ENCODE data around the gene YEATS4. TPM values are rescaled to one million over a fixed set of nuclear protein-coding genes. Genes with fewer than 3 reads are reported as not detected.
A peak's percentile ranks its signal among the peaks of the same experiment; 100 is the strongest.

YEATS4 gene
- total RNA-seq, 2 experiments from 2014 or later = 52.3 to 53.5 TPM

- CTCF ChIA-PET = no interaction called here
- H3K27ac Mint-ChIP-seq = no peak overlapping the region
- intact Hi-C loops (cut with micrococcal nuclease) = no loop called here
- H3K27me3 Mint-ChIP-seq (ENCODE audit: low read depth) = no peaks in the 10 kb centered on the region
- peaks cover 29% of the 10 kb centered on the region for H3K36me3 Mint-ChIP-seq (ENCODE audit: low read depth)
- no peak overlapping the region for H3K4me3 Mint-ChIP-seq
- no peak for DNase-seq
- peaks cover 4% of the 10 kb centered on the region for H3K9me3 Mint-ChIP-seq
- H3K4me1 Mint-ChIP-seq (ENCODE audit: low read depth) = no peaks in the 10 kb centered on the region
Measured at GRCh38 chr12:69397978-69398377, 38.4 kb downstream of the YEATS4 start.

- Mint-ChIP-seq H3K27me3 (ENCODE audit: low read depth) (no peaks in the 10 kb centered on the region), H3K4me3 (no peak overlapping the region), H3K27ac (no peak overlapping the region), H3K9me3 (no peaks in the 10 kb centered on the region), H3K4me1 (ENCODE audit: low read depth) (no peaks in the 10 kb centered on the region), H3K36me3 (ENCODE audit: low read depth) (peaks cover 12% of the 10 kb centered on the region)
- CTCF ChIA-PET = interaction anchor here (1.2 to 1.4 kb wide), 2 partner anchors 169 to 246 kb away, joined by 3 read pairs; no protein-coding TSS in a partner anchor
- intact Hi-C loops (cut with micrococcal nuclease) = no loop called here
- no peak for DNase-seq
Measured at GRCh38 chr12:69401940-69402339, 42.4 kb downstream of the YEATS4 start.

GRCh38 chr12:69404851-69405565 is 45.5 kb downstream of the YEATS4 start:
- CTCF ChIA-PET = no interaction called here
- Mint-ChIP-seq H3K4me3 (no peak overlapping the region), H3K36me3 (ENCODE audit: low read depth) (peaks cover 8% of the 10 kb centered on the region), H3K9me3 (no peaks in the 10 kb centered on the region), H3K4me1 (ENCODE audit: low read depth) (no peaks in the 10 kb centered on the region), H3K27me3 (ENCODE audit: low read depth) (no peaks in the 10 kb centered on the region), H3K27ac (no peak overlapping the region)
- no peak for DNase-seq
- intact Hi-C loops (cut with micrococcal nuclease) = no loop called here

- H3K36me3 Mint-ChIP-seq (ENCODE audit: low read depth) = peaks cover 13% of the 10 kb centered on the region
- no peak overlapping the region for H3K27ac Mint-ChIP-seq
- H3K27me3 Mint-ChIP-seq (ENCODE audit: low read depth) = no peaks in the 10 kb centered on the region
- intact Hi-C loops (cut with micrococcal nuclease) = no loop called here
- DNase-seq = no peak
- H3K4me3 Mint-ChIP-seq = no peak overlapping the region
- H3K9me3 Mint-ChIP-seq = no peaks in the 10 kb centered on the region
- no peaks in the 10 kb centered on the region for H3K4me1 Mint-ChIP-seq (ENCODE audit: low read depth)
- CTCF ChIA-PET = no interaction called here
Measured at GRCh38 chr12:69405566-69405865, 46.0 kb downstream of the YEATS4 start.

- Mint-ChIP-seq H3K36me3 (ENCODE audit: low read depth) (peaks cover 14% of the 10 kb centered on the region), H3K9me3 (no peaks in the 10 kb centered on the region), H3K27ac (no peak overlapping the region), H3K4me1 (ENCODE audit: low read depth) (no peaks in the 10 kb centered on the region), H3K4me3 (no peak overlapping the region), H3K27me3 (ENCODE audit: low read depth) (no peaks in the 10 kb centered on the region)
- no peak for DNase-seq
- intact Hi-C loops (cut with micrococcal nuclease) = no loop called here
- CTCF ChIA-PET = no interaction called here
Measured at GRCh38 chr12:69406217-69406616, 46.7 kb downstream of the YEATS4 start.

DNA sequence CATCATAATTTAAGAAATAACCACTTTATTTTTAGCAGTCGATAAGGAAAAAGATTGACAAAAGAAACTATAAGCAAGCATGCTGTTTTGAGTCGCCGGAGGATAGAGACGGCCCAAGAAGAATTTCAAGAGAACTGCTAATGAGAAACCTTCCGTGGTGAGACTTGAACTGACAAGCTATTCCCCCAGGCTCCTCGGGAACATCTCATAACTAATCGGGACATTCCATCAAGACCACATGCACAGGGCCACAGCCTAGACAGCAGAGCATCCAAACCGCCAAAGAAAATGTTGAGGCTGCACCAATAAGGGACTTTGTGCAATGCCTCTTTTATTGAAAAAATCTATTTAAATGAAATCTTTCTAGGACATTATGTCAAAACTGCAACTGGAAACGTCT is 51.0 kb downstream of the YEATS4 start:
- CTCF ChIA-PET = no interaction called here
- no peak for DNase-seq
- intact Hi-C loops (cut with micrococcal nuclease) = no loop called here
- H3K4me3 Mint-ChIP-seq = no peak overlapping the region
- no peaks in the 10 kb centered on the region for H3K9me3 Mint-ChIP-seq
- no peak overlapping the region for H3K27ac Mint-ChIP-seq
- H3K4me1 Mint-ChIP-seq (ENCODE audit: low read depth) = no peaks in the 10 kb centered on the region
- H3K27me3 Mint-ChIP-seq (ENCODE audit: low read depth) = no peaks in the 10 kb centered on the region
- H3K36me3 Mint-ChIP-seq (ENCODE audit: low read depth) = peaks cover 18% of the 10 kb centered on the region

DNA sequence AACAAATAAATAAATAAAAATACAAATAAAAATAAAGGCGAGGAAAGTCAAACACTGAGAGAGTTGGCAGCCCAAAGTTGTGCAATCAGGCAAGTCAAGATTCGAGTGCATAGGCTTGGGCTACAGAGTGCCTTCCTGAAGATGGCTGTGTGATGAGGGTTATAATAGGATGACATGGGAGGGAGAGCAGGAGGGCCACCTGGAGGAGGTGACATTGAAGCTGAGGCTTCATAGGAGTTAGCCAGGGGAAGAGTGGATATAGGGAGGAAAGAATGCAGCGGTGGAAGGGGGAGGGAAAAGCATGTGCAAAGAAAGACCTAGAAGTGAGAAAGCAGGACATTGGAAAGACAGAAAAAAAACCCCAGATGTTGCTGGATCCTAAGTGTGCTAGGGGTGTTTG is 53.1 kb downstream of the YEATS4 start:
- H3K27ac Mint-ChIP-seq = no peak overlapping the region
- no peaks in the 10 kb centered on the region for H3K4me1 Mint-ChIP-seq (ENCODE audit: low read depth)
- no peak overlapping the region for H3K4me3 Mint-ChIP-seq
- CTCF ChIA-PET = interaction anchor here (1.2 kb wide), 1 partner anchor 154 kb away, joined by 3 read pairs; no protein-coding TSS in a partner anchor
- no peaks in the 10 kb centered on the region for H3K27me3 Mint-ChIP-seq (ENCODE audit: low read depth)
- DNase-seq = no peak
- H3K9me3 Mint-ChIP-seq = no peaks in the 10 kb centered on the region
- peaks cover 17% of the 10 kb centered on the region for H3K36me3 Mint-ChIP-seq (ENCODE audit: low read depth)
- intact Hi-C loops (cut with micrococcal nuclease) = no loop called here

DNA sequence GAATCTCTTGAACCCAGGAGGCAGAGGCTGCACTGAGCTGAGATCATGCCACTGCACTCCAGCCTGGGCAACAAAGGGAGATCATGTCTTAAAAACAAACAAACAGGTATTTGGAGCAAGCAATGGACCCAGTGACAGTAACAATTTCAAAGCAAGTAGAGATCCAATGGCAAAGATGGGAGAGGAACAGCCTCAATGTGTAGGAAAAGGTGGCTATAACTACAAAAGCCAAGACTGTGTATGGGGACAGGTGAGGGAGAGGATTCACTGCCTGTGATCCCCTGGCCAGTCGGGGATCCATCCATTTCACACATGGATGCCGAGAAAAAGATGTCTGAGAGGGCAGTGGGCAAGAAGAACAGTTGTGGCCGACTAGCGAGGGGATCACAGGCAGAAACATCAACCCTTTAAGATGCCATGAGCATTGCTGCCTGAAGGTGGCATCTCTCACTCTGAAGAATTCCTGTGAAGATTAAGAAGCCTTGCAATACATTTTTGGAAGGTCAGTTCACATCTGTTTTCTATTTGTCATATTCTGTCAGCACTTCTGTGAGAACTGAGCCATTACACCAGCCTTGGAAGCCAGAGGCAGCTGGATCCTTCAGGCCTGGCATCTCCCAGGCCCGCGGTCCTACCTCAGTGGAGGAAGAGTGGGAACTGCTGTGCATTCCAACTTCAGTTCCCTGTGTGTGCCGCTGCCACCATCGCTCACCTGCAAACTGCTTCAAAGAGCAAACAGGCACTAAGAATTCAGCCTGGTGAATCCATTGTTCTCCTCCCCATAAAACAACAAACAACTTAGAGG is 56.1 kb downstream of the YEATS4 start:
- Mint-ChIP-seq H3K9me3 (no peaks in the 10 kb centered on the region), H3K27ac (no peak overlapping the region)

GRCh38 chr12:69417231-69417630 is 57.7 kb downstream of the YEATS4 start:
- Mint-ChIP-seq H3K4me1 (ENCODE audit: low read depth) (no peaks in the 10 kb centered on the region), H3K4me3 (no peak overlapping the region), H3K27me3 (ENCODE audit: low read depth) (no peaks in the 10 kb centered on the region), H3K36me3 (ENCODE audit: low read depth) (peaks cover 2% of the 10 kb centered on the region), H3K27ac (no peak overlapping the region), H3K9me3 (no peaks in the 10 kb centered on the region)
- no peak for DNase-seq
- intact Hi-C loops (cut with micrococcal nuclease) = no loop called here
- CTCF ChIA-PET = interaction anchor here (0.8 kb wide), 1 partner anchor 59 kb away, joined by 3 read pairs; no protein-coding TSS in a partner anchor

More for the DNA sequence above, 56.1 kb downstream of the YEATS4 start:
- DNase-seq = peak; percentile 25
- Mint-ChIP-seq H3K4me1 (ENCODE audit: low read depth) (no peaks in the 10 kb centered on the region), H3K4me3 (no peak overlapping the region), H3K27me3 (ENCODE audit: low read depth) (no peaks in the 10 kb centered on the region), H3K36me3 (ENCODE audit: low read depth) (peaks cover 6% of the 10 kb centered on the region)
- CTCF ChIA-PET = no interaction called here
- intact Hi-C loops (cut with micrococcal nuclease) = loop anchor here (1.0 kb wide), 1 partner anchor 155 kb away; no protein-coding TSS in a partner anchor

DNA sequence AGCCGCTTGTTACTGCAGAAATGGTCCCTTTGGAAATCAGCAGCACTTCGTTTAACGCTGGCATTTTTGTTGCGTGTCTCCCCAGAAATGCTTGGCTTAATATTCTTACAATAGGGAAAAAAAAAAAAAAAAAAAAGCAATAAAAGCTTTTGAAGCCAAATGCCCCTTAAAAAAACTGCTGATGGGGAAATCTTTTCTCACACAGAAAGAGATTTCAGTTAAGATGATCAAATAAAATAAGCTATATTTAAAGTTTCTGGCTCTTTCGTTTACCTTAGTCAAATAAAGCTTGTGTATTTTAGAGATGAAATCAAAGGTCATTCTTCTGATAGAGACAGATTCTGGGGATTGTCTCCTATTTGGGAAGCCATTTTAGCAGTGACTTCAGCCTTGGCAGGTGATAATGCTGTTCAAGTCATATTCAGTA is 58.2 kb downstream of the YEATS4 start:
- Mint-ChIP-seq H3K9me3 (no peaks in the 10 kb centered on the region), H3K36me3 (ENCODE audit: low read depth) (peaks cover under 1% of the 10 kb centered on the region), H3K27ac (no peak overlapping the region), H3K4me3 (no peak overlapping the region), H3K4me1 (ENCODE audit: low read depth) (no peaks in the 10 kb centered on the region), H3K27me3 (ENCODE audit: low read depth) (no peaks in the 10 kb centered on the region)
- CTCF ChIA-PET = interaction anchor here (0.8 kb wide), 1 partner anchor 60 kb away, joined by 3 read pairs; no protein-coding TSS in a partner anchor
- DNase-seq = no peak
- intact Hi-C loops (cut with micrococcal nuclease) = no loop called here

DNA sequence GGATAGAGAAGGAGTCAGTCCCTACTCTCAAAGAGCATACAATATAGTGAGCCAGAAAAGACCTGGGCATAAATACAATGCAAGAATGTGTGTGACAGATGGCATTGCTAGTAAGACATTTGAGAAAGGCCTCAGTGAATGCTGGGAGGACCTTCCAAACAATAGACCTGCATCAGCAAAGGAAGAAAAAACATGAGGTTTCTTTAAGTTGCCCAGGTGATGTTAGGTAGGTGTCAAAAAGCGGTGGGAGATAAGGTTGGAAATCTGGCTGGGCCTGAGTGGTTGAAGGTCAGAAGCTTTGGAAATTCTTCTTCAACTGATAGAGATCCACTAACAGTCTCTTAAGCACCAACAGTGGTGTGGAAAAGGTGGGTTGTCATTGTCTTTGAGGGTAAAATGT is 60.2 kb downstream of the YEATS4 start:
- Mint-ChIP-seq H3K4me1 (ENCODE audit: low read depth) (no peaks in the 10 kb centered on the region), H3K27me3 (ENCODE audit: low read depth) (no peaks in the 10 kb centered on the region), H3K9me3 (no peaks in the 10 kb centered on the region), H3K27ac (no peak overlapping the region), H3K4me3 (no peak overlapping the region), H3K36me3 (ENCODE audit: low read depth) (no peaks in the 10 kb centered on the region)
- DNase-seq = no peak
- intact Hi-C loops (cut with micrococcal nuclease) = no loop called here
- CTCF ChIA-PET = no interaction called here

DNA sequence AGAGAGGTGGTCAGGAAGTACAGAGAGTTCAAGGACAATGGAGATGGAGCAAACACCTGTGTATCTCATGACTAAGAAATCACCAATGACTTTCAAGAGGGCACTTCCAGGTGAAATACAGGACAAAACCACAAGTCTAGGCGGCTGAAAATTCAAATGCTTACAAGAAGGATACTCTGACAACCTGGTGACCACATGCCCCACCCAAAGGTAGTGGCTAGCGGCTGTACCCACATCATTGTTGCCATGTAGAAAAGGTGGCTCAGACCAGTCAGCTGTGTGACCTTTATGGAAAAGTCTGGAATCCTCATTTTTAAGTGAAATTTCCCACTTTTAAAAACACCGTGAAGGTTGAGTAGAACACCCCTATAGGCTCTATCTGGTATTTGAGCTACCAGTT is 62.0 kb downstream of the YEATS4 start:
- Mint-ChIP-seq H3K27ac (no peak overlapping the region), H3K4me1 (ENCODE audit: low read depth) (no peaks in the 10 kb centered on the region), H3K4me3 (no peak overlapping the region), H3K9me3 (no peaks in the 10 kb centered on the region), H3K27me3 (ENCODE audit: low read depth) (no peaks in the 10 kb centered on the region), H3K36me3 (ENCODE audit: low read depth) (peaks cover 4% of the 10 kb centered on the region)
- CTCF ChIA-PET = interaction anchor here (0.7 to 0.9 kb wide), 2 partner anchors 61 to 139 kb away, joined by 3 read pairs; no protein-coding TSS in a partner anchor
- intact Hi-C loops (cut with micrococcal nuclease) = no loop called here
- DNase-seq = no peak

All from activated naive CD4-positive, alpha-beta T cell treated with anti-CD3 and anti-CD28 coated beads for 36 hours (primary cell).